T-cell (primary cell): ENCODE data around the gene NR2C2. TPM values are rescaled to one million over a fixed set of nuclear protein-coding genes. Genes with fewer than 3 reads are reported as not detected.

ENCODE experiments used
- ATAC-seq, 4 experiments: fragments of 200-7000 bp in 3 of 4; fragments of 150-1000 bp in 1 of 4; cut with Tn5 transposase; replicated peaks in 1 of 4; 1 replicate in 3 of 4; 2 replicates in 1 of 4; pipeline ENCODE4 v1.10.0; 2021; ENCODE audit warnings: moderate library complexity in 3 of 4, mild to moderate bottlenecking in 2 of 4, moderate number of reproducible peaks in 1 of 4
- CTCF ChIA-PET, 2 donors: fragments of 300-600 bp; sonication (Branson Sonifier 250); formaldehyde crosslinking; loops; one replicate each; lab custom pipeline; 2022; ENCODE audit warnings: antibody characterized with exemption in 2 of 2; lab: Charles Lee
- POLR2A ChIA-PET, 2 donors: fragments of 300-600 bp; sonication (Branson Sonifier 250); formaldehyde crosslinking; loops; one replicate each; lab custom pipeline; 2022; ENCODE audit warnings: antibody characterized with exemption in 2 of 2; lab: Charles Lee
- DNase-seq, 35 experiments: peaks; one replicate each; pipeline versions ENCODE4 v3.0.0 to v3.0.0-alpha.2; 2013 to 2023
- H3K27ac ChIP-seq: one replicate; pipeline ENCODE4 v1.5.1; 2013; ENCODE audit warnings: low read length
- H3K27me3 ChIP-seq, 2 experiments: replicated peaks in 1 of 2; 1 replicate in 1 of 2; 2 replicates in 1 of 2; pipeline versions ENCODE4 v1.6.1 to v1.7.0; 2013; ENCODE audit warnings: low read length in 1 of 2, mixed read lengths in 1 of 2; ENCODE audit not compliant: control insufficient read depth in 2 of 2, insufficient read depth in 2 of 2; ENCODE audit errors: extremely low read depth in 1 of 2
- H3K36me3 ChIP-seq, 2 donors: 1 replicate in 1 of 2; 2 replicates in 1 of 2; pipeline versions ENCODE4 v1.6.1 to v1.7.0; 2013; ENCODE audit warnings: low read length in 1 of 2; ENCODE audit not compliant: control insufficient read depth in 2 of 2, insufficient read depth in 1 of 2; ENCODE audit errors: extremely low read depth in 1 of 2
- H3K4me1 ChIP-seq, 2 experiments: 1 replicate in 1 of 2; 2 replicates in 1 of 2; pipeline versions ENCODE4 v1.6.1 to v1.7.0; 2013; ENCODE audit warnings: low read length in 2 of 2, mixed read lengths in 1 of 2; ENCODE audit not compliant: insufficient read depth in 2 of 2, control insufficient read depth in 1 of 2; ENCODE audit errors: extremely low read depth in 1 of 2
- H3K4me3 ChIP-seq, 2 donors: 1 replicate in 1 of 2; 2 replicates in 1 of 2; pipeline versions ENCODE4 v1.5.1 to v1.7.0; 2013; ENCODE audit warnings: mild to moderate bottlenecking in 2 of 2, low read length in 1 of 2, moderate library complexity in 1 of 2; ENCODE audit not compliant: control insufficient read depth in 1 of 2; ENCODE audit errors: extremely low read depth in 1 of 2
- H3K9me3 ChIP-seq: 2 replicates; pipeline ENCODE4 v1.7.0; 2013
- H3K27ac Mint-ChIP-seq, 2 donors: one replicate each; pipeline ENCODE4 v1.8.0; 2020 to 2021; ENCODE audit warnings: mild to moderate bottlenecking in 2 of 2, mixed read lengths in 2 of 2
- H3K27me3 Mint-ChIP-seq, 2 donors: one replicate each; pipeline ENCODE4 v1.8.0; 2021 to 2022; ENCODE audit warnings: mixed read lengths in 2 of 2
- H3K36me3 Mint-ChIP-seq: one replicate; pipeline ENCODE4 v1.8.0; 2021; ENCODE audit warnings: mixed read lengths
- H3K4me1 Mint-ChIP-seq, 3 donors: one replicate each; pipeline ENCODE4 v1.8.0; 2020 to 2022; ENCODE audit warnings: mixed read lengths in 3 of 3, mild to moderate bottlenecking in 1 of 3
- H3K4me3 Mint-ChIP-seq, 3 donors: one replicate each; pipeline ENCODE4 v1.8.0; 2020 to 2022; ENCODE audit warnings: mild to moderate bottlenecking in 3 of 3, mixed read lengths in 3 of 3, moderate library complexity in 3 of 3
- H3K9me3 Mint-ChIP-seq, 3 donors: one replicate each; pipeline ENCODE4 v1.8.0; 2020 to 2022; ENCODE audit warnings: mixed read lengths in 3 of 3
- WGBS: methylation state at CpG from one replicate; pipeline ENCODE4 v1.1.5; 2013; ENCODE audit warnings: missing lambda C conversion rate; ENCODE audit not compliant: insufficient coverage; 5-methylcytosine and 5-hydroxymethylcytosine counted together
- total RNA-seq, 35 experiments: library from RNA in 6 of 35; stranded (reverse) in 6 of 35; fragments of 120-200 nt in 1 of 35; gene quantifications; one replicate each; pipeline versions ENCODE4 v1.2.1 to v1.2.4 and lab custom pipeline; 2013 to 2026

Gene NR2C2
- total RNA-seq, 5 donors from 2014 or later (not counting 1 experiment from before 2014, with no cell fraction given), result 54.9 to 93.1 (median 85.2) TPM

- WGBS, result under 1% methylated on average over 29 of the region's 79 CpGs
- peak overlapping the region; percentile 95 to 100 (median 98) for H3K4me3 Mint-ChIP-seq
- Histone ChIP-seq H3K27ac (peak overlapping the region; percentile 96), H3K4me3 (peak overlapping the region; percentile 79 to 96), H3K27me3 (no peaks in the 10 kb centered on the region), H3K36me3 (peaks cover 7 to 22% of the 10 kb centered on the region in 2 donors), H3K9me3 (no peaks in the 10 kb centered on the region), H3K4me1 (peaks cover 15 to 26% of the 10 kb centered on the region in 2 experiments)
- H3K27ac Mint-ChIP-seq, result peak overlapping the region; percentile 100
- peaks cover 17% of the 10 kb centered on the region for H3K36me3 Mint-ChIP-seq
- no peaks in the 10 kb centered on the region for H3K9me3 Mint-ChIP-seq
- CTCF ChIA-PET, result interaction anchor here in 1 of 2 donors (0.6 to 1.5 kb wide), 3 partner anchors 28 to 296 kb away, joined by 3 to 4 read pairs (median 3); partner anchors contain the start of genes CAPN7 and CCDC174
- H3K27me3 Mint-ChIP-seq, result no peaks in the 10 kb centered on the region
- POLR2A ChIA-PET, result interaction anchor here in 1 of 2 donors (0.7 to 1.9 kb wide), 3 partner anchors 297 to 1519 kb away, joined by 3 to 13 read pairs (median 3); partner anchors contain the start of genes CCDC174 and LSM3
- peak; percentile 85 to 89 (median 88) for ATAC-seq
- DNase-seq, result peak; percentile 90 to 98 (median 95)
- peaks cover 55 to 69% (median 65%) of the 10 kb centered on the region in 3 donors for H3K4me1 Mint-ChIP-seq
These were observed 664 bp downstream of the NR2C2 start for GRCh38 chr3:14947886-14948608.

- H3K9me3 Mint-ChIP-seq, result no peaks in the 10 kb centered on the region
- POLR2A ChIA-PET, result interaction anchor here in 1 of 2 donors (0.7 to 1.0 kb wide), 2 partner anchors 770 to 1520 kb away, joined by 3 read pairs; partner anchors contain the start of gene LSM3
These were observed 1.2 kb downstream of the NR2C2 start for GRCh38 chr3:14948609-14949038.

GRCh38 chr3:14949126-14949525 lies 1.7 kb downstream of the NR2C2 start:
- H3K27ac ChIP-seq, result no peak overlapping the region
- H3K4me1 ChIP-seq, result peaks cover 15 to 26% of the 10 kb centered on the region in 2 experiments
- peak overlapping the region; percentile 7 to 100 for H3K27ac Mint-ChIP-seq
- ATAC-seq (no peak), DNase-seq (no peak)
- ChIA-PET CTCF (interaction anchor here in 1 of 2 donors (1.5 kb wide), 1 partner anchor 257 kb away, joined by 3 read pairs; the partner anchor contains the start of gene CAPN7), POLR2A (no interaction called here)
- H3K36me3 Mint-ChIP-seq, result peaks cover 11% of the 10 kb centered on the region
- no peaks in the 10 kb centered on the region for H3K27me3 ChIP-seq
- H3K4me3 Mint-ChIP-seq, result peak overlapping the region; percentile 95 to 100 (median 98)
- no peaks in the 10 kb centered on the region for H3K9me3 Mint-ChIP-seq
- H3K4me1 Mint-ChIP-seq, result peaks cover 53 to 64% (median 60%) of the 10 kb centered on the region in 3 donors
- no peaks in the 10 kb centered on the region for H3K27me3 Mint-ChIP-seq
- peaks cover 7 to 13% of the 10 kb centered on the region in 2 donors for H3K36me3 ChIP-seq
- H3K9me3 ChIP-seq, result no peaks in the 10 kb centered on the region
- 100% methylated on average over 1 of the region's 5 CpGs for WGBS
- peak overlapping the region; percentile 85 to 96 for H3K4me3 ChIP-seq

More at GRCh38 chr3:14948609-14949038, 1.2 kb downstream of the NR2C2 start:
- H3K36me3 ChIP-seq, result peaks cover 7 to 16% of the 10 kb centered on the region in 2 donors
- no peaks in the 10 kb centered on the region for H3K9me3 ChIP-seq
- H3K27me3 ChIP-seq, result no peaks in the 10 kb centered on the region
- Mint-ChIP-seq H3K4me3 (peak overlapping the region; percentile 95 to 100 (median 98)), H3K36me3 (peaks cover 14% of the 10 kb centered on the region), H3K27ac (peak overlapping the region; percentile 7 to 100), H3K27me3 (no peaks in the 10 kb centered on the region), H3K4me1 (peaks cover 56 to 67% (median 62%) of the 10 kb centered on the region in 3 donors)
- peaks cover 15 to 26% of the 10 kb centered on the region in 2 experiments for H3K4me1 ChIP-seq
- 3% methylated on average over 21 of the region's 26 CpGs for WGBS
- ATAC-seq (no peak), DNase-seq (no peak)
- peak overlapping the region; percentile 66 for H3K27ac ChIP-seq
- peak overlapping the region; percentile 85 to 96 for H3K4me3 ChIP-seq
- CTCF ChIA-PET, result interaction anchor here in 1 of 2 donors (0.6 to 1.5 kb wide), 3 partner anchors 28 to 297 kb away, joined by 3 to 4 read pairs (median 3); partner anchors contain the start of genes CAPN7 and CCDC174

GRCh38 chr3:14950274-14950673 lies 2.9 kb downstream of the NR2C2 start:
- H3K27ac ChIP-seq, result no peak overlapping the region
- 71% methylated on average over 1 of the region's 2 CpGs for WGBS

GRCh38 chr3:14957153-14957552 lies 9.8 kb downstream of the NR2C2 start:
- H3K36me3 ChIP-seq, result peaks cover 0 to 5% of the 10 kb centered on the region in 2 donors
- CTCF ChIA-PET, result no interaction called here
- POLR2A ChIA-PET, result no interaction called here
- no peaks in the 10 kb centered on the region for H3K27me3 Mint-ChIP-seq
- H3K27ac ChIP-seq, result no peak overlapping the region
- H3K27me3 ChIP-seq, result no peaks in the 10 kb centered on the region
- no CpG with 5 or more reads among the region's 1 CpG for WGBS
- no peaks in the 10 kb centered on the region for H3K9me3 ChIP-seq
- H3K27ac Mint-ChIP-seq, result no peak overlapping the region
- no peak overlapping the region for H3K4me3 Mint-ChIP-seq
- peaks cover 14% of the 10 kb centered on the region for H3K36me3 Mint-ChIP-seq
- ATAC-seq (no peak), DNase-seq (no peak)
- H3K9me3 Mint-ChIP-seq, result no peaks in the 10 kb centered on the region
- no peak overlapping the region for H3K4me3 ChIP-seq
- peaks cover 65 to 73% (median 69%) of the 10 kb centered on the region in 3 donors for H3K4me1 Mint-ChIP-seq
- H3K4me1 ChIP-seq, result peaks cover 0 to 9% of the 10 kb centered on the region in 2 experiments

More at GRCh38 chr3:14950274-14950673, 2.9 kb downstream of the NR2C2 start:
- ATAC-seq (no peak), DNase-seq (no peak)
- no peaks in the 10 kb centered on the region for H3K9me3 ChIP-seq
- CTCF ChIA-PET, result interaction anchor here in 1 of 2 donors (0.7 kb wide), 2 partner anchors 29 to 166 kb away, joined by 3 to 4 read pairs; no protein-coding TSS in a partner anchor
- H3K4me1 Mint-ChIP-seq, result peaks cover 63 to 68% (median 66%) of the 10 kb centered on the region in 3 donors
- no peaks in the 10 kb centered on the region for H3K27me3 Mint-ChIP-seq
- no peak overlapping the region for H3K4me3 ChIP-seq
- POLR2A ChIA-PET, result interaction anchor here in 1 of 2 donors (0.6 kb wide), 1 partner anchor 1054 kb away, joined by 3 read pairs; no protein-coding TSS in a partner anchor
- H3K27ac Mint-ChIP-seq, result no peak overlapping the region
- peaks cover 15 to 26% of the 10 kb centered on the region in 2 experiments for H3K4me1 ChIP-seq
- H3K36me3 ChIP-seq, result peaks cover 2 to 7% of the 10 kb centered on the region in 2 donors
- H3K9me3 Mint-ChIP-seq, result no peaks in the 10 kb centered on the region
- H3K27me3 ChIP-seq, result no peaks in the 10 kb centered on the region
- H3K36me3 Mint-ChIP-seq, result peaks cover 11% of the 10 kb centered on the region
- peak overlapping the region in 1 of 3 donors; percentile 36 for H3K4me3 Mint-ChIP-seq

- Histone ChIP-seq H3K4me3 (no peak overlapping the region), H3K27ac (peak overlapping the region; percentile 31), H3K4me1 (peaks cover 0 to 9% of the 10 kb centered on the region in 2 experiments), H3K9me3 (no peaks in the 10 kb centered on the region), H3K27me3 (no peaks in the 10 kb centered on the region), H3K36me3 (peaks cover 0 to 8% of the 10 kb centered on the region in 2 donors)
- ChIA-PET POLR2A (no interaction called here), CTCF (no interaction called here)
- H3K4me1 Mint-ChIP-seq, result peaks cover 60 to 73% (median 62%) of the 10 kb centered on the region in 3 donors
- H3K36me3 Mint-ChIP-seq, result peaks cover 19% of the 10 kb centered on the region
- no peaks in the 10 kb centered on the region for H3K27me3 Mint-ChIP-seq
- no peaks in the 10 kb centered on the region for H3K9me3 Mint-ChIP-seq
- DNase-seq (no peak), ATAC-seq (no peak)
- H3K4me3 Mint-ChIP-seq, result peak overlapping the region in 1 of 3 donors; percentile 2
- 69% methylated on average over 1 of the region's 1 CpG for WGBS
- H3K27ac Mint-ChIP-seq, result peak overlapping the region in 1 of 2 donors; percentile 5
These were observed 10.5 kb downstream of the NR2C2 start for GRCh38 chr3:14957925-14958324.
